HG03439 (cell line): ENCODE measurements around the gene SIRPB2.

ENCODE experiments used
- ATAC-seq: cut with Tn5 transposase; IDR thresholded peaks from one replicate; pipeline ENCODE4 v1.9.1; 2021; ENCODE audit warnings: mild to moderate bottlenecking, moderate library complexity; ENCODE audit not compliant: unreplicated experiment

The SIRPB2 gene

DNA sequence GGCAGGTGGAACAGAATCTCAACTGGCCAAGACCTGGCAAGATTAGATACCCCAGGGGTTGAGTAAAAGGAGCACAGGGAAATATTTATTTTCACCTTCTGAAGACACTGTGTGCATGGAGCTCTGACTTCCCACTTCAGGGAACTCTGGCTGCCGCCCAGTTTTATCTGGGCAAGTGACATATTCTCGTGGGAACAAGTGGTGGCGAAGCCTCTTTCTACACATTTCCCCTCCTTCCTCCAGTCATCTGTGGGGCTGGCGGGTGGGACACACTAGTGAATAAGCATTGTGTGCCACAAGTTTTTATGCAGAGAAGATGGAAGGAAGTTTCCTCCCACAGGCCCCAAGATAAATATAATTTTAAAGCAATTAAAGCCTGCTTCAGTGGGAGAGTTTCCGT lies 48.1 kb downstream of the SIRPB2 start:
- no peak for ATAC-seq

DNA sequence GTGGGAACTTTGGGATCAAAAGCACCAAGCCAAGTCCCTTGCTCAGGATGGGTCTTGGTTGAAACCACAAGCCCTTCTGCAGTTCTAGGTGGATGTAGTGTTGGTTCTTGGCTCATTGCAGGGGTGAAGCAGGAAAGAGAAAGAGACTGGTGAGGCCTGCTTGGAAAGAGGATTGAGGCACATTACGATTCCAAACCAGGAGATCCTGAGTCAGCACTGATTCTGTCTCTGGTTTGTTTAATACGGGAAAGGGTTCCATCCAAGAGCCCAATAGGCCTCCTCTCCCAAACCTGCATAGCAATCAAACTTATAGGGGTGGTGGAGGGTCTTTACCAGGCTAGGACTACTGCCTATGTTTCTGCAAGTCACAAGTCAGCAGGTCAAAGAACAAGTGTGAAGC lies 48.9 kb downstream of the SIRPB2 start:
- no peak for ATAC-seq

DNA sequence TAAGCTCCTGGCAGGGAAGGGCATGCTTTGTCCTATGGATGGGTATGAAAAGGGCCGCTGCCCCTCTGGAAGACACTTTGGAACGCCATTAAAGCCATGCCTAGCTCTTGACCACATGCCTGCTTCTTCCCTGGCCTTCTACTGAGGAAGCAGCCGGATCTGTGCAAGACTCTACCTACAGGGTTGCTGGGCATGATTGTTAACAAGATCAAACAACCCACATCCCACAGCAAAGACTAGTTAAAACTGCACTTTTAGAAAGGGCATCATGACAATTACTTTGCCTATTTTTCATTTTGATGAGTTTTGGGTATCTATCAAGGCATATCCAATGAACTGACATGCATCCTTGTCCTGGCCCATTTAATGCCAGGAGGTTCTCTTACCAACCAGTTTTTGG lies 50.1 kb downstream of the SIRPB2 start:
- no peak for ATAC-seq

GRCh38 chr20:1440024-1440423 lies 51.2 kb downstream of the SIRPB2 start:
- no peak for ATAC-seq

DNA sequence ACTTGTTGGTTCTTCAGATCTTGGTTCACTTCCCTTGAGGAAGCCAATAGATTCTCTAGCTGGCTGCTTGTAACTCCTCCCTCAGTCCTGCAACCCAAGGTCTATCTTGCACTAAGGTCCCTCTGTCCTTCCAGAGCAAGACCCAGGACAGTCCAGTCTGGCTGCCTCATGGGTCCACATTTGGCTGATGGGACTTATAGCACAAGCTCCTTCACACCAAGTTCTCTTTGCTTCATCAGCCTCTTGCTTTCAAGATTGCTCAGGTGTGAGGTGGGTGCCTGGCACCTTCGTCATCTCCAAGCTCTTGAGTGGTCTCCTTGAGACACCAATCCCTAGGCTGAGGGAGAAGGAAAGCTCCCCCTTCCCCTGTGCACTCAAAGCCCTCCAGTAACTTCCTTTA lies 52.9 kb downstream of the SIRPB2 start:
- ATAC-seq, result no peak

DNA sequence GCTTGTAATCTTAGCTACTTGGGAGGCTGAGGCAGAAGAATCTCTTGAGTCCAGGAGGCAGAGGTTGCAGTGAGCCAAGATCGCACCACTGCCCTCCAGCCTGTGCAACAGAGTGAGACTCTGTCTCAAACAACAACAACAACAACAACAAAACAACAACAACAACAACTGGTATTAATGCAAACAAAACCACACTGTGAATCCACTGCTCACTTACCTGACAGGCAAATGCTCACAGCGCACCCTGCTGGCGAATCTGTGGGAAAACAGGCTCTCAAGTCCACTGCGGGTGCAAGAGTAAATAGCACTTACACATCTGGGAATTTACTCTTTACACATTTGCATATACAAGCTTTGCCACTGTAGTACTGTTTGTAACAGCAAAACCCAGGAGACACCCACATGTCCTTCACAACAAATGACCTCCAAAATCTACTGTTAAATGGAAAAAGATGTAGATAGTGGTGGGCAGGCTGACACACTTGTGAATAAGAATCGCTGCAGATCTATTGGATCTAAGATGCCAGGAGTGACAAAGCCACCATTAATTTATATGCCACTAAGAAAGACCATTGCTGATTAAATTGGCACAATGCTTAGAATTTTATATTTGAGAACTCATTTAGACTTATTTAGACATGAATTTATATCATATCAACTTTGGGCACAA lies 53.9 kb downstream of the SIRPB2 start:
- no peak for ATAC-seq

GRCh38 chr20:1436263-1436662 lies 55.0 kb downstream of the SIRPB2 start:
- no peak for ATAC-seq

DNA sequence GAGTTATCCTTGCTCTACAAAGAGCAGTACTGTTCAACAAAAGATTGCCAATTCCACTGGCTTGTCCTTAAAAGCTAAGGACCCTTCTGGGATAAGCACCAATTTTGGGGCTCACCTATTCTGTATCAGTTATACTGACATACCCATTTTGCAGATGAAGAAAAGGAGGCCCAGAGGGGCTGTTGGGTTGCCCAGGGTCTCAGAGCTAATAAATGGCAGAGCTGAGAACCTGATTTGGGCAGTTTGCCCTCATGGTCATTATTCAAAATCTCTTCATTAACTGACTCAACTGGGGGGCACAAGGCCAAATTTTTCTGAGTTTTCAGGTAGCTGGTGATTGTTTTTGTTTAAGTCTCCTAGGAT lies 55.9 kb downstream of the SIRPB2 start:
- no peak for ATAC-seq

GRCh38 chr20:1434571-1435336 lies 56.5 kb downstream of the SIRPB2 start:
- ATAC-seq, result peak; percentile 87

- no peak for ATAC-seq
Observed at GRCh38 chr20:1431158-1431557, 60.1 kb downstream of the SIRPB2 start.

DNA sequence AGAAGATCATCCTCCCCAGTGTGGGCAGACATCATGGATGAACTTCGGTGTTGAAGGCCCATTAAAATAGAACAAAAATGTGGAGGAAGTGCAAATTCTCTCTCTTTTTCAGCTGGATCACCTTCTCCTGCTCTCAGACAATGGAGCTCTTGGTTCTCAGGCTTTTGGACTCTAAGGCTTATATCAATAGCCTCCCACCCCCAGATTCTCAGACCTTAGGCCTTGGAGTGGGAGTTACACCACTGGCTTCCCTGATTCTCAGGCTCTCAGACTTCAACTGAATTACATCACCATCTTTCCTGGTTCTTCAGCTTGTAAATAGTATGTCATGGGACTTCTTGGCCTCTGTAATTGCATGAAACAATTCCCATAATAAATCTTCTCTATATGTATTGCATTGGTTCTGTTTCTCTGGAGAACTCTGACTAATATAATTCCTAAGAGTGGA lies 61.2 kb downstream of the SIRPB2 start:
- ATAC-seq, result no peak

- no peak for ATAC-seq
Observed at GRCh38 chr20:1429143-1429728, 62.0 kb downstream of the SIRPB2 start.

- ATAC-seq, result no peak
Observed at GRCh38 chr20:1427457-1428054, 63.7 kb downstream of the SIRPB2 start.

DNA sequence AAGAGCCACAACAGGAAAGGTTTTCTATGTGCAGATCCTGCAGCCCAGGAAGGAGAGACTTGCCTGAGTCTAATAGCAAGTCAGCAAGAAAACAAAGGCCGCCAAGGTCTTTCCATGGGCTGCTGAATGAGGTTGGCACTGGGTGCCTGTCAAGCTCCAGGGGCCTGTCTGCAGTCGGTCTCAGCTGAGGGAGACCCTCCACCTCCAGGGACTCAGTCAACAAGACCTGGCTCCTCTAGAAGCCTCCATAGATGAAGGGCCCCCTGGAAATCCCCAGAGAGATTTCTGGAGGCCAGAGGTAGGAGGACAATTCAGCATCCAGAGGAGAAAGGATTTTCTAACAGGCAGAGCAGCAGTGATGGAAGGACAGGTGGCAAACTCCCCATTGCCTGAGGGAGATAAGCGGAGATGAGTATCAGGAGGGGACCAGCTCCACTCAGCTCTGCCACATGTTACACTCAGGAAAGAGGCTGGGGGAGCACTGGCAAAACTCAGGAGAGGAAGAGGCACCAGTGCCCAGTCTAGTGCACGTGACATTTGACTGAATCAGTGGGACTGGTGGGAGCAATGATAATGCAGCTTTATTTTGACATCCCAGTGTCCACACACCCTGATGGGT lies 64.9 kb downstream of the SIRPB2 start:
- no peak for ATAC-seq
